OCI-M2 (cell line): ENCODE measurements around the gene PPP1R3F.
A peak's percentile ranks its signal among the peaks of the same experiment; 100 is the strongest.

Experiments
- DNase-seq: peaks from one replicate; lab custom pipeline; 2025; ENCODE audit not compliant: unreplicated experiment; lab: John Stamatoyannopoulos, UW

PPP1R3F gene

GRCh38 chrX:49249616-49250015, 20.0 kb upstream of the PPP1R3F start:
- DNase-seq = no peak

GRCh38 chrX:49250066-49250465, 19.5 kb upstream of the PPP1R3F start:
- DNase-seq = no peak

- no peak for DNase-seq
Observed at GRCh38 chrX:49250578-49250977, 19.0 kb upstream of the PPP1R3F start.

- no peak for DNase-seq
Observed at GRCh38 chrX:49251325-49251724, 18.3 kb upstream of the PPP1R3F start.

- DNase-seq = no peak
Observed at GRCh38 chrX:49254639-49255038, 15.0 kb upstream of the PPP1R3F start.

- no peak for DNase-seq
Observed at GRCh38 chrX:49256268-49256995, 13.2 kb upstream of the PPP1R3F start.

- no peak for DNase-seq
Observed at GRCh38 chrX:49257074-49257790, 12.4 kb upstream of the PPP1R3F start.

GRCh38 chrX:49257846-49258748, 11.5 kb upstream of the PPP1R3F start:
- no peak for DNase-seq

GRCh38 chrX:49258749-49259124, 10.9 kb upstream of the PPP1R3F start:
- DNase-seq = no peak

GRCh38 chrX:49260221-49260985, 9.2 kb upstream of the PPP1R3F start:
- no peak for DNase-seq

- no peak for DNase-seq
Observed at GRCh38 chrX:49262603-49263002, 7.0 kb upstream of the PPP1R3F start.

GRCh38 chrX:49263631-49264030, 6.0 kb upstream of the PPP1R3F start:
- DNase-seq = no peak

GRCh38 chrX:49264460-49264859, 5.1 kb upstream of the PPP1R3F start, which contains the start of gene FOXP3:
FOXP3 (minus strand) TSS chrX:49264710; CDS start chrX:49258505, 6,205 bp downstream.
- no peak for DNase-seq

GRCh38 chrX:49266523-49267445, 2.8 kb upstream of the PPP1R3F start:
- no peak for DNase-seq

GRCh38 chrX:49268702-49269009, 937 bp upstream of the PPP1R3F start:
- no peak for DNase-seq

GRCh38 chrX:49269010-49269766, 405 bp upstream of the PPP1R3F start:
- DNase-seq = peak; percentile 88

- no peak for DNase-seq
Observed at GRCh38 chrX:49270249-49270921, 792 bp downstream of the PPP1R3F start.

GRCh38 chrX:49271341-49271740, 1.7 kb downstream of the PPP1R3F start:
- no peak for DNase-seq

GRCh38 chrX:49272421-49272820, 2.8 kb downstream of the PPP1R3F start:
- no peak for DNase-seq
